ENCODE results near the gene RTP5. TPM values are rescaled to one million over a fixed set of nuclear protein-coding genes. Genes with fewer than 3 reads are reported as not detected.

The RTP5 gene
- total and polyA plus RNA-seq, 8 donors, result 0.10 to 0.43 TPM; not detected in 6

GRCh38 chr2:241896746-241897201 lies 27.2 kb downstream of the RTP5 start:
- Histone ChIP-seq H3K4me1 (peaks cover 4 to 52% (median 16%) of the 10 kb centered on the region in 4 donors), H3K36me3 (no peaks in the 10 kb centered on the region), H3K9me3 (no peaks in the 10 kb centered on the region), H3K4me3 (no peak overlapping the region), H3K27ac (no peak overlapping the region), H3K27me3 (peaks cover 0 to 5% (median 0%) of the 10 kb centered on the region in 3 donors)
- intact Hi-C loops (cut with DNase I; ENCODE audit: low total_unique reads), result no loop called here
- 88 to 90% (median 88%) methylated on average over 9 to 10 of the region's 10 CpGs for WGBS, 5 donors
- no peak for TF ChIP-seq POLR2A (IDR thresholded peaks at IDR 0.05)
- TF ChIP-seq CTCF (IDR thresholded peaks at IDR 0.05), result no peak
- DNase-seq, result peak in 1 of 2 donors; percentile 10

GRCh38 chr2:241897231-241897916 lies 27.8 kb downstream of the RTP5 start:
- peaks cover 5 to 51% (median 13%) of the 10 kb centered on the region in 4 donors for H3K4me1 ChIP-seq
- H3K27ac ChIP-seq, result no peak overlapping the region
- intact Hi-C loops (cut with DNase I; ENCODE audit: low total_unique reads), result no loop called here
- DNase-seq, result peak in 1 of 2 donors; percentile 10
- peaks cover 0 to 6% (median 0%) of the 10 kb centered on the region in 3 donors for H3K27me3 ChIP-seq
- no peaks in the 10 kb centered on the region for H3K36me3 ChIP-seq
- H3K4me3 ChIP-seq, result no peak overlapping the region
- H3K9me3 ChIP-seq, result no peaks in the 10 kb centered on the region
- no peak for TF ChIP-seq POLR2AphosphoS5 (IDR thresholded peaks at IDR 0.05)
- TF ChIP-seq EP300 (IDR thresholded peaks at IDR 0.05), result no peak
- TF ChIP-seq POLR2A (IDR thresholded peaks at IDR 0.05), result no peak
- TF ChIP-seq CTCF (IDR thresholded peaks at IDR 0.05), result no peak
- whole genome bisulfite sequencing, 5 donors, result 79 to 91% (median 83%) methylated on average over 15 to 17 of the region's 17 CpGs

- Histone ChIP-seq H3K4me3 (no peak overlapping the region), H3K4me1 (peaks cover 5 to 51% (median 13%) of the 10 kb centered on the region in 4 donors), H3K36me3 (no peaks in the 10 kb centered on the region), H3K9me3 (no peaks in the 10 kb centered on the region), H3K27me3 (peaks cover 0 to 11% (median 0%) of the 10 kb centered on the region in 3 donors), H3K27ac (no peak overlapping the region)
- intact Hi-C loops (cut with DNase I; ENCODE audit: low total_unique reads), result no loop called here
- DNase-seq, result peak in 1 of 2 donors; percentile 24
- 79 to 87% (median 86%) methylated on average over 24 to 30 of the region's 30 CpGs for WGBS, 5 donors
- no peak for TF ChIP-seq CTCF (IDR thresholded peaks at IDR 0.05)
Observed at GRCh38 chr2:241898463-241899270, 29.1 kb downstream of the RTP5 start.

GRCh38 chr2:241900251-241901017 lies 30.9 kb downstream of the RTP5 start:
- Histone ChIP-seq H3K4me3 (no peak overlapping the region), H3K36me3 (no peaks in the 10 kb centered on the region), H3K27ac (no peak overlapping the region), H3K9me3 (no peaks in the 10 kb centered on the region), H3K4me1 (peaks cover 5 to 50% (median 13%) of the 10 kb centered on the region in 4 donors), H3K27me3 (peaks cover 0 to 11% (median 0%) of the 10 kb centered on the region in 3 donors)
- WGBS, 5 donors, result 82 to 93% (median 86%) methylated on average over 30 to 32 of the region's 32 CpGs
- peak in 1 of 2 donors; percentile 17 for DNase-seq
- TF ChIP-seq EP300 (IDR thresholded peaks at IDR 0.05) (no peak), CTCF (IDR thresholded peaks at IDR 0.05) (no peak), POLR2AphosphoS5 (IDR thresholded peaks at IDR 0.05) (no peak), POLR2A (IDR thresholded peaks at IDR 0.05) (no peak)
- intact Hi-C loops (cut with DNase I; ENCODE audit: low total_unique reads), result no loop called here
